Measurements from ENCODE around the gene PLXNA4. TPM values are rescaled to one million over a fixed set of nuclear protein-coding genes. Genes with fewer than 3 reads are reported as not detected.

The PLXNA4 gene
- total and polyA plus RNA-seq, 2 donors (not counting 1 experiment from before 2014, with no cell fraction given), result not detected

- Histone ChIP-seq H3K36me3 (replicated peaks in 1 of 2; ENCODE audit: control extremely low read depth in 1 of 2, control insufficient read depth in 1 of 2, extremely low read depth in 1 of 2, insufficient read depth in 2 of 2, low read length in 1 of 2) (no peaks in the 10 kb centered on the region), H4K20me1 (ENCODE audit: control insufficient read depth, insufficient read depth, low read length, poor library complexity, severe bottlenecking) (no peaks in the 10 kb centered on the region), H2AFZ (ENCODE audit: insufficient read depth, low read depth, low read length, poor library complexity, severe bottlenecking) (no peak overlapping the region), H3K9me3 (ENCODE audit: control extremely low read depth in 1 of 3, control insufficient read depth in 2 of 3, insufficient read depth in 1 of 3, low read length in 2 of 3) (peaks cover 0 to 5% (median 0%) of the 10 kb centered on the region in 3 donors), H3K4me1 (ENCODE audit: control insufficient read depth in 2 of 2, insufficient read depth in 2 of 2, low read length in 2 of 2) (no peaks in the 10 kb centered on the region), H3K27me3 (replicated peaks in 1 of 4; ENCODE audit: control extremely low read depth in 1 of 4, control insufficient read depth in 3 of 4, insufficient read depth in 4 of 4, low read length in 3 of 4) (no peaks in the 10 kb centered on the region), H3K4me2 (replicated peaks; ENCODE audit: low read depth, low read length, poor library complexity, severe bottlenecking) (no peak overlapping the region), H3K9ac (ENCODE audit: low read length) (no peak overlapping the region), H3K79me2 (ENCODE audit: control insufficient read depth, insufficient read depth, low read length) (no peaks in the 10 kb centered on the region), H3K4me3 (ENCODE audit: control extremely low read depth in 1 of 5, extremely low read depth in 1 of 5, insufficient read depth in 1 of 5, low read depth in 2 of 5, low read length in 4 of 5) (no peak overlapping the region), H3K27ac (ENCODE audit: low read length in 2 of 2) (no peak overlapping the region)
- no peak for ATAC-seq (ENCODE audit: low read depth)
- ChIA-PET POLR2A (no interaction called here), CTCF (no interaction called here)
- WGBS (ENCODE audit: insufficient coverage), result 67% methylated on average over 1 of the region's 3 CpGs
- H3K27ac Mint-ChIP-seq, result no peak overlapping the region
- TF ChIP-seq CTCF (IDR thresholded peaks at IDR 0.05) (no peak), EZH2 (IDR thresholded peaks at IDR 0.05; ENCODE audit: borderline replicate concordance, insufficient read depth, low read depth, low read length, poor library complexity, severe bottlenecking) (no peak)
- peaks cover 4% of the 10 kb centered on the region for H3K27me3 Mint-ChIP-seq
- intact Hi-C loops (cut with micrococcal nuclease), result no loop called here
- H3K4me3 Mint-ChIP-seq, result no peak overlapping the region
- no peak for DNase-seq
- H3K9me3 Mint-ChIP-seq (ENCODE audit: insufficient read depth), result no peaks in the 10 kb centered on the region
- no peaks in the 10 kb centered on the region for H3K4me1 Mint-ChIP-seq
Measured at GRCh38 chr7:132511387-132511786, 64.9 kb downstream of the PLXNA4 start.

DNA sequence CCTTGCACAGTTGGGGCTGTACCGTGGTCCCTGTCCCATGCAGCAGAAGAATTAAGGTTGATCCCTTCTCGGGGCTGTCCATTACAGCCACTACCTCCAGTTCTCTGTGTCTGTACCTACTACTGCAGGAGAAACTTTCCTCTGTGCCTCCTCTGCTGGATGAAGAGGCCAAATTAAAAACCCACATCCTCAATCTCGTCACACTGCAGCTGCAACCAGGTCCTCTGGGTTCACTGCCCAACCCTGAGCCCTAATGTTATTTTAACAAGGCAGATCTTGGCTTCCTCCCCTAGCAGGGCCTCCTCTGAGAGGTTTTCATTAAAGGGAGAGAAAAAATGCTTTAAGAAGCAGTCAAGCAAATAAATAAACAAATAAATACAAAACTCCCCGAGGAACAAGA is 66.6 kb downstream of the PLXNA4 start:
- no peaks in the 10 kb centered on the region for H4K20me1 ChIP-seq (ENCODE audit: control insufficient read depth, insufficient read depth, low read length, poor library complexity, severe bottlenecking)
- H3K4me2 ChIP-seq (replicated peaks; ENCODE audit: low read depth, low read length, poor library complexity, severe bottlenecking), result no peak overlapping the region
- Mint-ChIP-seq H3K4me1 (no peaks in the 10 kb centered on the region), H3K9me3 (ENCODE audit: insufficient read depth) (no peaks in the 10 kb centered on the region), H3K27me3 (peaks cover 4% of the 10 kb centered on the region), H3K4me3 (no peak overlapping the region), H3K27ac (no peak overlapping the region)
- ChIA-PET CTCF (interaction anchor here (0.9 kb wide), 1 partner anchor 11 kb away, joined by 3 read pairs; no protein-coding TSS in a partner anchor), POLR2A (no interaction called here)
- no peaks in the 10 kb centered on the region for H3K36me3 ChIP-seq (replicated peaks in 1 of 2; ENCODE audit: control extremely low read depth in 1 of 2, control insufficient read depth in 1 of 2, extremely low read depth in 1 of 2, insufficient read depth in 2 of 2, low read length in 1 of 2)
- H2AFZ ChIP-seq (ENCODE audit: insufficient read depth, low read depth, low read length, poor library complexity, severe bottlenecking), result no peak overlapping the region
- no peak overlapping the region for H3K9ac ChIP-seq (ENCODE audit: low read length)
- H3K27ac ChIP-seq (ENCODE audit: low read length in 2 of 2), result no peak overlapping the region
- H3K9me3 ChIP-seq (ENCODE audit: control extremely low read depth in 1 of 3, control insufficient read depth in 2 of 3, insufficient read depth in 1 of 3, low read length in 2 of 3), result peaks cover 0 to 5% (median 0%) of the 10 kb centered on the region in 3 donors
- H3K4me3 ChIP-seq (ENCODE audit: control extremely low read depth in 1 of 5, extremely low read depth in 1 of 5, insufficient read depth in 1 of 5, low read depth in 2 of 5, low read length in 4 of 5), result no peak overlapping the region
- ATAC-seq (ENCODE audit: low read depth), result no peak
- no peaks in the 10 kb centered on the region for H3K4me1 ChIP-seq (ENCODE audit: control insufficient read depth in 2 of 2, insufficient read depth in 2 of 2, low read length in 2 of 2)
- DNase-seq, result no peak
- WGBS (ENCODE audit: insufficient coverage), result 48% methylated on average over 3 of the region's 4 CpGs
- H3K27me3 ChIP-seq (replicated peaks in 1 of 4; ENCODE audit: control extremely low read depth in 1 of 4, control insufficient read depth in 3 of 4, insufficient read depth in 4 of 4, low read length in 3 of 4), result no peaks in the 10 kb centered on the region
- intact Hi-C loops (cut with micrococcal nuclease), result no loop called here
- no peak for TF ChIP-seq CTCF (IDR thresholded peaks at IDR 0.05)
- no peak for TF ChIP-seq EZH2 (IDR thresholded peaks at IDR 0.05; ENCODE audit: borderline replicate concordance, insufficient read depth, low read depth, low read length, poor library complexity, severe bottlenecking)
- H3K79me2 ChIP-seq (ENCODE audit: control insufficient read depth, insufficient read depth, low read length), result no peaks in the 10 kb centered on the region

Data from B cell (primary cell).